ENCODE data around the gene TSPYL4.

TSPYL4 gene

GRCh38 chr6:116268589-116269293 lies 14.9 kb upstream of the TSPYL4 start:
- no peak for DNase-seq

- no peak for DNase-seq
These were observed 14.1 kb upstream of the TSPYL4 start for GRCh38 chr6:116267836-116268588.

- DNase-seq = no peak
These were observed 12.9 kb upstream of the TSPYL4 start for GRCh38 chr6:116266803-116267202.

GRCh38 chr6:116265041-116265829 lies 11.4 kb upstream of the TSPYL4 start:
- DNase-seq = no peak

GRCh38 chr6:116263353-116263752 lies 9.5 kb upstream of the TSPYL4 start:
- DNase-seq = no peak

GRCh38 chr6:116258520-116258919 lies 4.6 kb upstream of the TSPYL4 start:
- no peak for DNase-seq

- DNase-seq = no peak
These were observed 2.8 kb upstream of the TSPYL4 start for GRCh38 chr6:116256694-116257093.

- no peak for DNase-seq
These were observed 1.4 kb upstream of the TSPYL4 start for GRCh38 chr6:116255246-116255800.

GRCh38 chr6:116254297-116255056 lies 602 bp upstream of the TSPYL4 start:
- no peak for DNase-seq

GRCh38 chr6:116253188-116253504 lies 729 bp downstream of the TSPYL4 start:
- DNase-seq = no peak

- DNase-seq = no peak
These were observed 2.1 kb downstream of the TSPYL4 start for GRCh38 chr6:116251568-116252384.

GRCh38 chr6:116248577-116248976 lies 5.3 kb downstream of the TSPYL4 start:
- DNase-seq = no peak

- DNase-seq = no peak
These were observed 6.6 kb downstream of the TSPYL4 start for GRCh38 chr6:116247285-116247684.

GRCh38 chr6:116246089-116246488 lies 7.8 kb downstream of the TSPYL4 start:
- DNase-seq = no peak

GRCh38 chr6:116244284-116244683 lies 9.6 kb downstream of the TSPYL4 start:
- no peak for DNase-seq

GRCh38 chr6:116239856-116240255 lies 14.0 kb downstream of the TSPYL4 start:
- DNase-seq = no peak

- no peak for DNase-seq
These were observed 14.6 kb downstream of the TSPYL4 start for GRCh38 chr6:116239256-116239655.

- DNase-seq = no peak
These were observed 15.8 kb downstream of the TSPYL4 start for GRCh38 chr6:116238083-116238482.

GRCh38 chr6:116234689-116235088 lies 19.2 kb downstream of the TSPYL4 start:
- DNase-seq = no peak

GRCh38 chr6:116229287-116229913 lies 24.5 kb downstream of the TSPYL4 start:
- DNase-seq = no peak

- no peak for DNase-seq
These were observed 30.5 kb downstream of the TSPYL4 start for GRCh38 chr6:116223355-116223754.

All from activated gamma-delta T cell (primary cell).